Measurements from ENCODE around the gene JAZF1. TPM values are rescaled to one million over a fixed set of nuclear protein-coding genes. Genes with fewer than 3 reads are reported as not detected.

JAZF1 gene
- total and polyA plus RNA-seq, 2 experiments from 2014 or later = 9.8 to 12.3 TPM

DNA sequence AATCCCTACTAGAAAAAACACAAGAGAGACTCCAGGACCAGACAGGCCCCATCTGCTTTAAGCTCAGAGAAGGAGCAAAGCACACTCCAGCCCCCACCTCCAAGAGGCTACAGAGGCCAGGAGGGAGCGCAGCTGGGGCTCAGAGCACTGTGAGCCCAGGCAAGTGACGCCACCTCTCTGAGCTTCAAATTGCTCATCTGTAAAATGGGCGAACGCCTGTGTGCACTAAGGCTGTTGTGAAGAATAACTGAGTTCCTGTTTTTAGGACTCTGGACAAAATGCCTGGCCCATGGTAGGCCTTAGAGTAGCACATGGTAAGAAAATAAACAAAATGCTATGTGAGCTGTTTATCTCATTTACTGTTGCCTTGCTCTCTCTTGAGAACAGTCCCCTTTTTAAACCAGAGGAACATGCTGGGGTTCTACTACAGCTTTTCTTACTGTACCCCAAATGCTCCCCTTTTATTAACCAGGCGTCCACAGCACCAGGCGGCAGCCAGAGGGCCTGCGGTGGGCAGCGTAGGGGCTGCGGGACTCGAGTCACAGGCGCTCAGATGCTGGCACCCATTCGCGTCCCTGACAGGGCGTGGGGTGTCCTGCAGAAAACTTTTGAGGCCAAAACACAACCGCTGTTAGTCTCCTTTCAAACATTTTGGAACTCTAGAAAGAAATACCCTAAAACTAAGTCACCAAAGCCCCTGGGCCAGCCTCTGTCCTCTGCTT lies 336.9 kb downstream of the JAZF1 start:
- Histone ChIP-seq H3K4me1 (ENCODE audit: low read depth) (no peaks in the 10 kb centered on the region), H3K27ac (no peak overlapping the region), H3K36me3 (no peaks in the 10 kb centered on the region), H3K4me3 (no peak overlapping the region), H3K27me3 (no peaks in the 10 kb centered on the region), H3K9me3 (ENCODE audit: low read depth) (no peaks in the 10 kb centered on the region)
- TF ChIP-seq, protein P1, sequence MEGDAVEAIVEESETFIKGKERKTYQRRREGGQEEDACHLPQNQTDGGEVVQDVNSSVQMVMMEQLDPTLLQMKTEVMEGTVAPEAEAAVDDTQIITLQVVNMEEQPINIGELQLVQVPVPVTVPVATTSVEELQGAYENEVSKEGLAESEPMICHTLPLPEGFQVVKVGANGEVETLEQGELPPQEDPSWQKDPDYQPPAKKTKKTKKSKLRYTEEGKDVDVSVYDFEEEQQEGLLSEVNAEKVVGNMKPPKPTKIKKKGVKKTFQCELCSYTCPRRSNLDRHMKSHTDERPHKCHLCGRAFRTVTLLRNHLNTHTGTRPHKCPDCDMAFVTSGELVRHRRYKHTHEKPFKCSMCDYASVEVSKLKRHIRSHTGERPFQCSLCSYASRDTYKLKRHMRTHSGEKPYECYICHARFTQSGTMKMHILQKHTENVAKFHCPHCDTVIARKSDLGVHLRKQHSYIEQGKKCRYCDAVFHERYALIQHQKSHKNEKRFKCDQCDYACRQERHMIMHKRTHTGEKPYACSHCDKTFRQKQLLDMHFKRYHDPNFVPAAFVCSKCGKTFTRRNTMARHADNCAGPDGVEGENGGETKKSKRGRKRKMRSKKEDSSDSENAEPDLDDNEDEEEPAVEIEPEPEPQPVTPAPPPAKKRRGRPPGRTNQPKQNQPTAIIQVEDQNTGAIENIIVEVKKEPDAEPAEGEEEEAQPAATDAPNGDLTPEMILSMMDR (IDR thresholded peaks at IDR 0.05; ENCODE audit: low read depth, low read length) = no peak
- no peak for DNase-seq (ENCODE audit: low read depth in 1 of 2, low spot score in 1 of 2)

DNA sequence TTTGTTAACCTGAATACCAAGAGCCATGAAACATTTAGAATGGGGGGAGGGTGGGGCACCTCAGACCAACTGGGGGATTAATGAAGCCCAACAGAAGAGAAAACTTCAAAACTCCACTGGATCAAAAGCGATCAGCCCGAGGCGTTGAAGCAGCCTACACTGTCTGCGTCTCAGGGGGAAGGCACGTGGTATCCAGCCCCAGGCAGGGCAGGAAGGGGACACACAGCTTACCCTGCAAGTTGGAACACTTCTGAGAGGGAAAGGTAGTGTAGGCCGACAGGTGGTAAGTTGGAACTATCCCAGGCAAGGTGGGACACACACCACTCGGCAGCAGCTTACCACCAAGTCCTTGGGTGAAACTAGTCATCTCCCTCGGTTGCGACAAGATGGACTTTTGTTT lies 337.7 kb downstream of the JAZF1 start:
- H3K27ac ChIP-seq = no peak overlapping the region
- H3K27me3 ChIP-seq = no peaks in the 10 kb centered on the region
- DNase-seq (ENCODE audit: low read depth in 1 of 2, low spot score in 1 of 2) = no peak

DNA sequence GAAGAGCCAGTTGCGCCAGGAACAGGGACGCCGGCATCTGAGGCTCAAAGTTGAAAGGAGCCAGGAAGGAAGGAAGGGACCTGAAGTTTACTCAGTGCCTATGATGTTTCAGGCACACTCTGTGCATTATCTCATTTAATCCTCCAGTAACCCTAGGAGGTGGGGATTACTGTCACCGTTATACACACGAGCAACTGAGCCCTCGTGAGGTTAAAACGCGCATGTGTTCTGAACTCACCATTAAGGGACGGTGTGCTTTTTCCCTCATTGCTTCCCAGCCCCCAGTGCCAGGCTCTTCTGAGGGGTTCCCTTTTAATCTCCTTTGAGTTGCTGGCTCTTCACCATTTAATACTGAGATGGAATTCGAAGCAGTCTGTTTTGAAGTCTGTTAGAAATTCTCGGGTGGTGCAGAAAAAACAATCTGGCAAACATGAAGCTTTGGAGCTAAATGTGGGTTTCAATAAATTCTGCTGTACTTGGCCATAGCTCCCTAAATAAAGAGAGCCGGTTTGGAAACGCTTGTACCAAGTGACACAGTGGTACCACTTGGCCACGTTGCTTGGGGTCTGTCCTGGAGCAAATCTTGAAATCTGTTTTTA lies 338.4 kb downstream of the JAZF1 start:
- Histone ChIP-seq H3K27ac (no peak overlapping the region), H3K4me3 (no peak overlapping the region), H3K4me1 (ENCODE audit: low read depth) (no peaks in the 10 kb centered on the region), H3K27me3 (no peaks in the 10 kb centered on the region), H3K9me3 (ENCODE audit: low read depth) (no peaks in the 10 kb centered on the region), H3K36me3 (no peaks in the 10 kb centered on the region)
- TF ChIP-seq, protein P1 (IDR thresholded peaks at IDR 0.05; ENCODE audit: low read depth, low read length) = no peak
- DNase-seq (ENCODE audit: low read depth in 1 of 2, low spot score in 1 of 2) = no peak

More for the DNA sequence above, 337.7 kb downstream of the JAZF1 start:
- TF ChIP-seq, protein P1 (IDR thresholded peaks at IDR 0.05; ENCODE audit: low read depth, low read length) = no peak
- Histone ChIP-seq H3K9me3 (ENCODE audit: low read depth) (no peaks in the 10 kb centered on the region), H3K36me3 (no peaks in the 10 kb centered on the region), H3K4me1 (ENCODE audit: low read depth) (no peaks in the 10 kb centered on the region), H3K4me3 (no peak overlapping the region)

DNA sequence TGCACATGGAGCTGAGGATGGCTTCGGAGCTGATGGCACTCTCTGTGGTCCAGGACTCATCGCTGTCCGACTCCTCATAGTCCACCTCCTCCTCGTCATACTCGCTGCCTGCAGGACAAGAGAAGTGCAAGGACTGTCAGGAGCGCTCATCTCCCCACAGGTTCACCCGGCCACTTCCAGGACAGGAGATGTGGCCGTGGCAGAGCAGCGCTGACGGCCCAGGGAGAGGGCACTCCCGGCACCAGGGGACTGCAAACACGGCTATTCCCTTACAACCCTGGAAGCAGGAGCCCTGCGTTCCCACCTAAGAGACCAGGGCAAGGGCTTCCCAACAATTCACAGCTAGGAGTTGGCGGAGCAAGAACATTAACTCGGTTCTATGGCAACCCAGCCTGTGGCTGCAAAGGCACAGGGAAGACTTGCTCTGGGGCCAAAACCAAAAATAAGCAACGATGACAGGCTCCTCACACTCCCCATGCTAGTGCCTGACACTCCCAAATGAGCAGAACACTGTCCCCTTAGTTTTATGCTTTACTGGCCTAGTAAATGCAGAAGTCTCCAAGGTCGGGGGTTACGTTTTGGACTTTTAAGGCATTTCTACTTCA lies 339.7 kb downstream of the JAZF1 start:
- Histone ChIP-seq H3K4me1 (ENCODE audit: low read depth) (no peaks in the 10 kb centered on the region), H3K9me3 (ENCODE audit: low read depth) (no peaks in the 10 kb centered on the region), H3K4me3 (no peak overlapping the region), H3K27ac (no peak overlapping the region), H3K27me3 (no peaks in the 10 kb centered on the region), H3K36me3 (no peaks in the 10 kb centered on the region)
- no peak for DNase-seq (ENCODE audit: low read depth in 1 of 2, low spot score in 1 of 2)
- TF ChIP-seq, protein P1 (IDR thresholded peaks at IDR 0.05; ENCODE audit: low read depth, low read length) = no peak

DNA sequence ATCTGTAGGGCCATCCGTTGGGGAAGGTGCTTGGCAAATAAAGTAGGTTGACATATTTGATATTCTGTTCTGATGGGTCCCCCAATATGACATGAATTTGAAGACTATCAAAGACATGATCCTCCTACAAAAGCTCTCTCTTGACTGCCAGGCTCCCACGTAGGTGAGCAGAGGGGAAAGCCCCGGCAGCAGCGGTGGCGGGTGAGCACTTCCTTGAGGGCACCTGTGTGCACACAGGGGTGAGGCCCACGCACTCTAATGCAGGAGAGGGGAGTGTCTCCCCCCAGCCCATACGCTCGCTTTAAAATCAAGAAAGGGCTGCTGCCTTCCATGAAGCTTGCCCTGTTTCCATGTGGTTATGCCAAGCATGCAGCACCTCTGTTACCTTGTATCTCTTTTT lies 340.3 kb downstream of the JAZF1 start:
- Histone ChIP-seq H3K4me1 (ENCODE audit: low read depth) (peaks cover 5% of the 10 kb centered on the region), H3K27me3 (no peaks in the 10 kb centered on the region), H3K36me3 (no peaks in the 10 kb centered on the region), H3K4me3 (no peak overlapping the region), H3K9me3 (ENCODE audit: low read depth) (no peaks in the 10 kb centered on the region), H3K27ac (no peak overlapping the region)
- DNase-seq (ENCODE audit: low read depth in 1 of 2, low spot score in 1 of 2) = no peak
- TF ChIP-seq, protein P1 (IDR thresholded peaks at IDR 0.05; ENCODE audit: low read depth, low read length) = no peak

Measured in cardiac muscle cell (in vitro differentiated cells and primary cell).